Measurements from ENCODE around the gene ISLR2.

DNA sequence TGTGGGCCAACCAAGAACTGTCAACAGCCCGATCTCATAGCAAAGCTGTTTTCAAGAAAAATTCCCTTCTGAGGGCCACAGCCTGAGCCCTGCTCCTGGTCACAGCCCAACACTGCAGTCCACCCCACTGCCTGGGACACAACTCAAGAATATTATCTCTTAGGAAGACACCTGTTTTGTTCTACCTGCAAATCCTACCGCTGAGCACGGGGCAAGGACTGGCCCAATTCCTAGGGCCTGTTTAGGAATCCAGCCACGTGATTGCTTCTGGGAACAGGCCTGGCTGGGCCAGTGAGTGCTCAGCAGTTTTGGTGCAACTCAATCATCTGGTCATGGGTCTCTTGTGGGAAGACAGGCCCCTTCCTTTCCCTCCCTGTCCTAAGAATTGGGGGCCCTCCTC, 8.3 kb downstream of the ISLR2 start:
- no peak for TF ChIP-seq NFRKB (IDR thresholded peaks at IDR 0.05)
- TF ChIP-seq BHLHE40 (IDR thresholded peaks at IDR 0.05; ENCODE audit: borderline replicate concordance) = no peak
- no peak for TF ChIP-seq ELF4 (IDR thresholded peaks at IDR 0.05)
- no peak for TF ChIP-seq FOXK2 (IDR thresholded peaks at IDR 0.05)
- no peak for TF ChIP-seq SUZ12 (IDR thresholded peaks at IDR 0.05)
- no peak for TF ChIP-seq ARNT (IDR thresholded peaks at IDR 0.05)
- TF ChIP-seq, protein P1, sequence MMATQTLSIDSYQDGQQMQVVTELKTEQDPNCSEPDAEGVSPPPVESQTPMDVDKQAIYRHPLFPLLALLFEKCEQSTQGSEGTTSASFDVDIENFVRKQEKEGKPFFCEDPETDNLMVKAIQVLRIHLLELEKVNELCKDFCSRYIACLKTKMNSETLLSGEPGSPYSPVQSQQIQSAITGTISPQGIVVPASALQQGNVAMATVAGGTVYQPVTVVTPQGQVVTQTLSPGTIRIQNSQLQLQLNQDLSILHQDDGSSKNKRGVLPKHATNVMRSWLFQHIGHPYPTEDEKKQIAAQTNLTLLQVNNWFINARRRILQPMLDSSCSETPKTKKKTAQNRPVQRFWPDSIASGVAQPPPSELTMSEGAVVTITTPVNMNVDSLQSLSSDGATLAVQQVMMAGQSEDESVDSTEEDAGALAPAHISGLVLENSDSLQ (IDR thresholded peaks at IDR 0.05) = no peak
- no peak for TF ChIP-seq FOXA1 (IDR thresholded peaks at IDR 0.05)
- TF ChIP-seq HDGF (IDR thresholded peaks at IDR 0.05; ENCODE audit: borderline replicate concordance) = no peak
- no peak for TF ChIP-seq FOXM1 (IDR thresholded peaks at IDR 0.05; ENCODE audit: borderline replicate concordance)
- TF ChIP-seq SP1 (IDR thresholded peaks at IDR 0.05) = no peak
